ENCODE results near the gene NRP1.

NRP1 gene

DNA sequence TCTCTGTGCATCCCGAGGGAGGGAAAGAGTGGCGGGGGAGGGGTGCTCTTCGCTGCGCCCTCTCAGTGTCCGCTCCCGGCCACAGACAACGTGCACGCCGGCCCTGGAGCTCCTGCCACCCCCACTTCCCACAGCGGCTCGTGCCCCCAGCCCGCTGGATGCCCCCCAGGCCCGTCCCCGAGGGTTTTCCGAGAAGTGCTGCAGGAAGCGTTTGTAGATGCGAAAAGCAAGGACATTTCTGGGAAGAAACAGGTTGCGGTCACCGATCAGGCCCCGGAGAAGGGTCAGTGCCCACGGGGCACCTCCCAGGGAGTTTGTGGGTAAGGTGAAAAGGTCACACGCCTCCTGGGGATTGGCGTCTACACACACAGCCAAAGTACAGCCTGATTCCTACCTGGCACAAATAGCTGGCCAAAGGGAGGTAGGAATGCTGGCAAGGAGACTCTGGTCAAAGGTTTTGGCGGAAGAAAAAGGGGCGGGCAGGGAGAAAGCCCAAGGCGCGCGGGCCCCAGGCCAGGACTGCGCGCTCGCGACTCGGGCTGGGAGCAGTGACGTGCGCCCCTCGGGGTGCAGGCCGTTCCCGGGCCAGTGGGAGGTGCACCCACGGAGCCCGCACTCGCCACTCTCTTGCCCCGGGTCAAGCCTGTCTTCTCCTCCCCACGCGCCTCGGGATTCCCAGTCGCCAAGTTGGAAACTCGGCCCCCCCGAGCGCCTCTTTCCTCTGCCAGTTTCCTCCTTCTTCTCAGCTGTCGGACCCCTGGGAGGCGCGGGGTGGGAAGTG lies 1.5 kb upstream of the NRP1 start:
- H3K27me3 Mint-ChIP-seq: peaks cover 34% of the 10 kb centered on the region
- peaks cover 21% of the 10 kb centered on the region for H3K4me1 Mint-ChIP-seq (ENCODE audit: low read depth)
- H3K4me3 Mint-ChIP-seq: peak overlapping the region; percentile 69
- H3K9me3 Mint-ChIP-seq (ENCODE audit: low read depth): no peaks in the 10 kb centered on the region
- no peak overlapping the region for H3K27ac Mint-ChIP-seq
- H3K36me3 Mint-ChIP-seq: no peaks in the 10 kb centered on the region

DNA sequence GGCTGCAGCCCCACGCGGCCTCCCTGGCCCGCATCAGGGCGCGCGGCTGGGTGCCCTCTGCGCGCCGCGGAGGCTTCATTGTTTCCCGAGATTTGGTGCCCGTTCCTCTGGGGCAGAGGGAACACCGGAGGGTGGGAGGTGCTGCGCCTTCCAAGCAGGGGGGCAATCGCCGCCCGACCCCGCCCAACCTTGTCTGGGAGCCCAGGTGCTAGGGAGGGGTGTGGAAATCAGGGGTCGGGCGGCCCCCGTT lies 1.0 kb upstream of the NRP1 start:
- Mint-ChIP-seq H3K27me3 (peaks cover 36% of the 10 kb centered on the region), H3K9me3 (ENCODE audit: low read depth) (no peaks in the 10 kb centered on the region), H3K4me3 (no peak overlapping the region), H3K27ac (no peak overlapping the region), H3K4me1 (ENCODE audit: low read depth) (peaks cover 24% of the 10 kb centered on the region), H3K36me3 (no peaks in the 10 kb centered on the region)

DNA sequence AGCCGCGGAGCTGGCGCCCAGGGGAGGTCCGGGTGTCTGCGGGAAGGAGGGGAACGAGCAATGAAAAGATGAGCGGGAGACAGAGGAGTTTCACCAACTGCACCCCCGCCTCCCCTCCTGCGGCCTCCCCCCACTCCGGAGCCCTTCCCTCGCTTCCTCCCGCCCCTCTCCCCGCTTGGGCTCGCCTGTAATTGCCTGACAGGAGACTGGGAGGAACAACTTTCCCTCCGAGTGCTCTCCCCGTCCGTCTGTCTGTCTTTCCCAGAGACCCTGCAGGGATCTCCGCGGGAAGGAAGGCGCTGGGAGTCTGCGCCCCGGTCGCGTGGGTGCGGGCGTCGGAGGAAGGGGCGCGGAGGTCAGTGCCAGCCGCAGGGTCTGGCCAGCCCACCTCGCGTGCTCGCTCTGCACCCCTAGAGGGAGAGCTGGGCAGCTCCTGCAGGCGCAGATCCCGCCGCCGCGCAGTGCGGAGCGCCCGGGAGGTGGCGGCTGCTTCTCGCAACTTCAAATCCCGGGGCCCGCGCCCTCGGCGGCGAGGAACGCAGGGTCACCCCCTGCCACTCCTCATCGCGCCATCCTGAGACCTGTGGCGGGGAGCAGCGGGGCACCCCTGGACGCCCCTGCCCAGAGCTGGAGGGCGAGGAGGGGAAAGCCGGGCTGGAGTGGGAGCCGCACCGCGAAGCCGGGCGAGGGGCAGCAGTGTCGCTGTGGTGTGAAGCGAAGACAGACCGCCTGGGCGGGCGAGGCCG lies 511 bp upstream of the NRP1 start:
- peaks cover 24% of the 10 kb centered on the region for H3K4me1 Mint-ChIP-seq (ENCODE audit: low read depth)
- no peaks in the 10 kb centered on the region for H3K36me3 Mint-ChIP-seq
- H3K4me3 Mint-ChIP-seq: peak overlapping the region; percentile 68
- H3K27ac Mint-ChIP-seq: no peak overlapping the region
- H3K27me3 Mint-ChIP-seq: peaks cover 41% of the 10 kb centered on the region
- H3K9me3 Mint-ChIP-seq (ENCODE audit: low read depth): no peaks in the 10 kb centered on the region

DNA sequence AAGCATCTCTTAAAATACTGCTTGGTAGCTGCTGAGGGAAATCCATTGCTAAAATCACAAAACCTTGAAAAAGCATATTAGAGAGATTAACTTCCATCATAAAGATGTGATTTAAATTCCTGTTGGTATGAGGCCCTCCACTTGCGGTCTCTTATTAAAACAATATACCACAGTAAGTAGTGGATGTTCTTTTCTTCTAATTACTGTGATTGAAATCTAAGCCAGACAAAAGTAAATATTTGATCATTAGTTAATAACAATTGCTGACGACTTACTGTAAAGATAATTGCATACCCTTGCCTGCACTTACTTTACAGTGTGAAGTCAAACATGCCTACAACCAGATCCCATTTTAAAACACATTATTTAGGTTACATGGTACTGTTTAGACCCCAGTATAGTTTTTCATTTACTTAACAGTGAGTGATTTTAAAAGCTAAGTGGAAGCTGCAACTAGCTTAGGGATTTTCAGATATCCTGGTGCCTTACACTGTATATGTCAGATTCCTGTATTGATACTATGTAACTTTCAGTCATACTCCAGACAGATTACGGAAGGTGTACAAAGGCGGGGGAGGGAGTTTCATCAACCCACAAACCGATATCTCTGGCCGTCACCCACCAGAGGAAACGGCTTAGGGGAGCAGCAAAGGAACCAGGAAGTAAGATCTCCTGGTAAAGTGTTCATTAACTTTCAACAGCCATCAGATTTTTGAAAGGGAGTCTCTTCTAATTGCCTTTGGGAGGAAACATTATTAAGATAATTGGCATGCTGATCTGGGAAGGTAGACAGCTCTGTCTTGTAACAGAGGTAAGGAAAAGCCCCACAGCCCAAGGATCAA lies 986 bp downstream of the NRP1 start:
- Mint-ChIP-seq H3K4me3 (peak overlapping the region; percentile 87), H3K36me3 (no peaks in the 10 kb centered on the region), H3K27ac (peak overlapping the region; percentile 69), H3K9me3 (ENCODE audit: low read depth) (no peaks in the 10 kb centered on the region), H3K27me3 (peaks cover 39% of the 10 kb centered on the region), H3K4me1 (ENCODE audit: low read depth) (peaks cover 24% of the 10 kb centered on the region)

DNA sequence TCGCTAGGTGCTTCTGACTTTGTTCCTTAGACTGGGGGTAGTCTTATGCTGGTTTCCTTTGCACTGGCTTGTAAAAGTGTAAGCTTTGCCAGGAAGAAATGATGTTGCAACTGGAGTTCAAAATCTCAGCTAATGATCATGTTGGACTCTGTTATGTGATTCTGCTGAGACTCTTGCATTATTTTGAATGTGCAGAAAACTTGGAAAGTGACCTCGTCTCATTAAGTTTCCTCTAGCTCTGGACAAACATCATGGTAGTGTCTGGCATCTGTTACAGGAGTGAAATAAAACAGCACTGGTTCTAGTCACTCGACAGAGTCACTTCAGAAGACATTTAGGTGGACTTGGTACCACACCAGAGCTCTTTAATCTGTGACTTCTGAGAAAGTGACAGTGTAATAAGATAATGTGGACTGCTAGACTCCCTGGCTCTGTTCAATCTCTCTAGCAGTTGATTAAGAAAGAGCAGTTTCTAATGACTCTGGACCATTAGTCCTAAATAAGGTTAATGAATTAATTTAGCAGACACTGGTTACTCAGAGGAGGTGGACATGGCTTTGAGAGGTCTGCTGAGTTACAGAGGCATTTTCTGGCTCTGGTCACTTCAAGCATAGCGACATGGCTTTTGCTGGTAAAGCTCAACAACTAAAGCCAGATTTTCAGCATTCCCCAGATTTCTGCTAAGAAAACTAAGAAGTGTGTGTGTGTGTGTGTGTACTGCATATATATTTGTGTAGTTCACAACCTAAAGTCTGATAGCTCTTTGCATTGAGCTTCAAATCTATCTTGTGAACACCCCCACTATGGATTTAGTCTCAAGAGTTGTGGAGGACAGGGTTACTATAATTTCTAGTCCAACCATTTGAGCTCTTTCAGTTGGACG lies 2.0 kb downstream of the NRP1 start:
- Mint-ChIP-seq H3K36me3 (no peaks in the 10 kb centered on the region), H3K4me3 (peak overlapping the region; percentile 87), H3K9me3 (ENCODE audit: low read depth) (no peaks in the 10 kb centered on the region), H3K4me1 (ENCODE audit: low read depth) (peaks cover 24% of the 10 kb centered on the region), H3K27ac (no peak overlapping the region), H3K27me3 (peaks cover 39% of the 10 kb centered on the region)

DNA sequence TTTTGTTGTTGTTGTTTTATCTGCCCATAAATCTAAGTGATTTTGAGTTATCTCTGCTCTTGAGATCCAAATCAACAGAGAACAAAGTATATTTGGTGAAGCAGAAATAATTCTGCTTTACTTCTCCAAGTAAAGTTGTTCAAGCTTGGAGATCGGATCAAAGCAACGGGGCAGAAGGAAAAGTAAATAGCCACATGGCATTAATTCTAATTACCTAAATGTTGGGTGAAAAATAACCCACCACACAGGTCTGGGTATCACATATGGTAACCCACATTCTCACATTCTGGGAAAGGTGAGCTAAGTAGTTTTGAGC lies 3.1 kb downstream of the NRP1 start:
- Mint-ChIP-seq H3K4me1 (ENCODE audit: low read depth) (peaks cover 19% of the 10 kb centered on the region), H3K4me3 (no peak overlapping the region)

DNA sequence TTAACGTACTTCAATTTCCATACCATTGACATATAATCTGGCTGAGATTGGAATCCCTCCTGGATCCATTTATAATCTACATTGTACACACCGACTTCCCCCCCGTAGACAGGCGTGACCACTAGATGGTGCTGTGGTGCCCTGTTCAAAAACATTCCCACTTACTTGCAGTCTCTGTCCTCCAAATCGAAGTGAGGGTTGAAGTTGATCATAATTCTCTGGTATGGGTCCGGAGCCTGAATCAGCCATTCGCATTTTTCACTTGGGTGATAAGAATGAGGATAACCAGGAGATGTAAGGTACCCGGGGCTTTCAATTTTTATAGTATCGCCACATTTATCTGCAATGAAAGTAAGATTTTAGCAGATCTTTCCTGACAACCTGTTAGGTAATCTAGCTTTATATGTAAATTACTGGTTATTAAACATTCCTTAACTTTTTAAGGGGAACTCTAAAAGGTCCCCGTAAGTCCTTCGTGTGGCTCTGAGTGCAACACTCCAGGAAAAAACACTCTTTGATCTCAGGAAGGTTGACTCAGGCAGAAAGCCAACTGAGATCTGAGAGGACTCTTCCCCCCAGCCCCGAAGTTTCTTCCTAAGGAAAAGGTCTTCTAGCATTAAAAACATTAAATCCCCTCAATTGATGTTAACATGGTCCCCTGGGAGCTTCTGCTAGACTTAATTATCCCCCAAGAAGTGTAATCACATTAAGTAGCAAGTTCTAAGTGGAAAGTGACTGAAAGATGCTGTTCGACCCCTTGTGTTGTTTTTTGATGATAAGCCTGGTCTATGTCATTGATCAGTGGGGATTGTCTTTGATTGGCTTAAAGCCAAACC lies 3.7 kb downstream of the NRP1 start:
- Mint-ChIP-seq H3K4me3 (peak overlapping the region; percentile 38), H3K4me1 (ENCODE audit: low read depth) (peaks cover 17% of the 10 kb centered on the region), H3K36me3 (no peaks in the 10 kb centered on the region), H3K9me3 (ENCODE audit: low read depth) (no peaks in the 10 kb centered on the region), H3K27me3 (peaks cover 35% of the 10 kb centered on the region), H3K27ac (no peak overlapping the region)

More for the DNA sequence above, 3.1 kb downstream of the NRP1 start:
- no peaks in the 10 kb centered on the region for H3K36me3 Mint-ChIP-seq
- peaks cover 35% of the 10 kb centered on the region for H3K27me3 Mint-ChIP-seq
- H3K9me3 Mint-ChIP-seq (ENCODE audit: low read depth): no peaks in the 10 kb centered on the region
- H3K27ac Mint-ChIP-seq: no peak overlapping the region

DNA sequence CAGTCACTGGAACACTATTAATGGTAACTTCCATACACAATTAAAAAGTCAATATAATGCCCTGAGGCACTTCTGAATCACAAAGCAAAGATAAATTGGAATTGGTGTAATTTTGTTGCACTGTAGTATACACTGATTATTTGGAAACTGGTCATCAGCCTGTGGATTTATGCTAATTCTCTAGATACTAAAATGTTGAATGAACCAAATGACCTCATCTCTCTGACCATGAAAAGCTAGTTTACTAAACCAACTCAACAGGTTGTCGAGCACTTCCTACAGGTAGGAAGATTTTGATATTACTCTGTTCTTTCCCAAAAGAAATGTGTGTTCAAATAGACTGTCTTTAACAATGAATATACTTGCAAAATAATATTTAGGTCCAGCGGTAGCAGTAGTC lies 5.3 kb downstream of the NRP1 start:
- no peaks in the 10 kb centered on the region for H3K36me3 Mint-ChIP-seq
- H3K9me3 Mint-ChIP-seq (ENCODE audit: low read depth): no peaks in the 10 kb centered on the region
- peaks cover 35% of the 10 kb centered on the region for H3K27me3 Mint-ChIP-seq
- no peak overlapping the region for H3K27ac Mint-ChIP-seq
- peaks cover 17% of the 10 kb centered on the region for H3K4me1 Mint-ChIP-seq (ENCODE audit: low read depth)
- H3K4me3 Mint-ChIP-seq: no peak overlapping the region

DNA sequence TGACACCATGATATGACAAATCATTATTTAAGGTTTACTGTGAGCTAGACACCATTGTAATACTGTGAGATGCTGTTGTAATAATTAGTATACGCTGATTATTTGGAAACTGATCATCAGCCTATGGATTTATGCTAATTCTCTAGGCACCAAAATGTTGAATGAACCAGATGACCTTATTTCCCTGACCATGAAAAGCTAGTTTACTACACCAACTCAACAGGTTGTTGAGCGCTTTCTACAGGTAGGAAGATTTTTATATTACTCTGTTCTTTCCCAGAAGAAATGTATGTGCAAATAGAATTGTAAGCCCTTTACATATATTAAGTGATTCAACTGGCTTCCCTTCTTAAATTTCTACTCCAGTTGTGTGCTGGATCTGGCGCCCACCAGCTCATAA lies 6.2 kb downstream of the NRP1 start:
- H3K9me3 Mint-ChIP-seq (ENCODE audit: low read depth): no peaks in the 10 kb centered on the region
- no peak overlapping the region for H3K4me3 Mint-ChIP-seq
- H3K4me1 Mint-ChIP-seq (ENCODE audit: low read depth): peaks cover 10% of the 10 kb centered on the region
- no peaks in the 10 kb centered on the region for H3K36me3 Mint-ChIP-seq
- peaks cover 30% of the 10 kb centered on the region for H3K27me3 Mint-ChIP-seq
- no peak overlapping the region for H3K27ac Mint-ChIP-seq

DNA sequence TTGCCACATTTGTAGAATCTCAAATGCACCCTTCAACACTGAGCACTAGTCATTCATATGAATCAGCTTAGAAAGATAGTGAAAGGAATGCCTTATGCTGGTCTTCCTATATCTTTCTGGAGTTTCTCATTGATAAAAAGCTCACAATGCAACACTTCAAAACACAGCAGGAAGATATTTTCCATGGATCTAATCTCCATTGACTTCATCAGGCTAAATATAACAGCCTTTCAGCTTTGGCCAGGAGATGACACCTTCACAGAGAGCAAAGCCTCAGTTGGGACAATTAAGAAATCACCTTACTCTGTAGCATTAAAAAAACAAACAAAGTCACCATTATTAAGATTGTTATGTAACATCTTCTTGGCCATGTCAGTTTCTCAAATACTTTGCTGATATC lies 6.7 kb downstream of the NRP1 start:
- Mint-ChIP-seq H3K27me3 (peaks cover 26% of the 10 kb centered on the region), H3K27ac (no peak overlapping the region), H3K4me3 (no peak overlapping the region), H3K4me1 (ENCODE audit: low read depth) (peaks cover 9% of the 10 kb centered on the region), H3K36me3 (no peaks in the 10 kb centered on the region), H3K9me3 (ENCODE audit: low read depth) (no peaks in the 10 kb centered on the region)

DNA sequence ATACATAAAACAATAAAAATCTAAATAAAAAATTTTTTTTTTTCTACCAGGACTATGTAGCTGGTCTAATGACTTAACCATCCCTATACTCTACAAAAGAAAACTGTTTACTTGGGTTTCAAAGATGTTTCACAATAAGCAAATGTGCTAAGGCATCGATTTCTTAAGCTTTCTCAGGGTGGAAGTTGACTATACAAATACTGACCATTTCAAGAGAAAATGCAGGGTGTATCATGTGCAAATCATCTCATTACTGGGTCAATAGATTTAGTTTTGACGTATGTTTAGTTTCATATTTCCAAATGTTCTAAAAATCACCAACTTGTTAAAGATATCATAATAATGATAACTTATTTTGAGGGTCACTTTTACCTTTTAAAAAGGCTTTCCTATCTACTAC lies 7.5 kb downstream of the NRP1 start:
- Mint-ChIP-seq H3K36me3 (no peaks in the 10 kb centered on the region), H3K9me3 (ENCODE audit: low read depth) (no peaks in the 10 kb centered on the region), H3K27me3 (peaks cover 20% of the 10 kb centered on the region), H3K4me1 (ENCODE audit: low read depth) (peaks cover 9% of the 10 kb centered on the region), H3K27ac (no peak overlapping the region), H3K4me3 (no peak overlapping the region)

DNA sequence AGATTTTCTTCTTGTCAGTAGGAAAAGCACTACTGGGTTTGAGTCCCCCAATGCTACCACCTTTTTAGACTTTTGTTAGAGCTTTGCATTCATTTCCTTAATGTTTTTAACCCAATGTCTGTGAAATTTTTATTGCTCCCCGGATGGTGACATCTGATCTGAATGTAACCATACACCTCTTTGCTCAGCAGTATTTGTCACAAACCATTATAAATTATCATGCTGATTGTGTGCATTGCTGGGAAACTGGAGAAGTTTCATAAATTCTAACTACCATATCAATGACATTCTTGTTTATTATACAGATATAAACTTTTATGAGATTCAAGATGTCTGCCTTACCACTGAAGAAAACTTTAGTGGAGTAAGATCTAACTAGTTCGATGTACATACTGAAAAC lies 8.5 kb downstream of the NRP1 start:
- H3K27me3 Mint-ChIP-seq: peaks cover 15% of the 10 kb centered on the region
- no peak overlapping the region for H3K27ac Mint-ChIP-seq
- no peak overlapping the region for H3K4me3 Mint-ChIP-seq
- H3K9me3 Mint-ChIP-seq (ENCODE audit: low read depth): no peaks in the 10 kb centered on the region
- peaks cover 5% of the 10 kb centered on the region for H3K4me1 Mint-ChIP-seq (ENCODE audit: low read depth)
- H3K36me3 Mint-ChIP-seq: no peaks in the 10 kb centered on the region

DNA sequence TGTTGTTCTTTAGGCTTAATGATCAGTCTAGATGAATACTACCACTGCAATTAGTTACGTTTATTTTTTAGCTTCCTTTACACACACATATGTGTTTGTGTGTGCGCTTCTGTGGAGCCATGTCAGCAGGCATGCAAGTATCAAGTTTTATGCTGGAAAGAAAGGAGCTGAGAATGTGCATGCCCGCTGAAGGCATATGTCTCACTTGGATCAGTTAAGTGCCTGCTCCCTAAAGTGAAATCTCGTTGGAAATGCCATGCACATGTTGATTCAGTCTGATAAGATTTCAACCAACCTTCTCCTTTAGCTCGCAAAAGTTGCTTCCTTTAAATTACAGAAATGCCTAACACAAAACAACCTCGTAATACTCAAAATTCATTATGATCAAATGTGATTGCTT lies 10.7 kb downstream of the NRP1 start:
- no peaks in the 10 kb centered on the region for H3K9me3 Mint-ChIP-seq (ENCODE audit: low read depth)
- H3K4me3 Mint-ChIP-seq: no peak overlapping the region
- H3K36me3 Mint-ChIP-seq: no peaks in the 10 kb centered on the region
- H3K27me3 Mint-ChIP-seq: peaks cover 9% of the 10 kb centered on the region
- H3K27ac Mint-ChIP-seq: no peak overlapping the region
- no peaks in the 10 kb centered on the region for H3K4me1 Mint-ChIP-seq (ENCODE audit: low read depth)

DNA sequence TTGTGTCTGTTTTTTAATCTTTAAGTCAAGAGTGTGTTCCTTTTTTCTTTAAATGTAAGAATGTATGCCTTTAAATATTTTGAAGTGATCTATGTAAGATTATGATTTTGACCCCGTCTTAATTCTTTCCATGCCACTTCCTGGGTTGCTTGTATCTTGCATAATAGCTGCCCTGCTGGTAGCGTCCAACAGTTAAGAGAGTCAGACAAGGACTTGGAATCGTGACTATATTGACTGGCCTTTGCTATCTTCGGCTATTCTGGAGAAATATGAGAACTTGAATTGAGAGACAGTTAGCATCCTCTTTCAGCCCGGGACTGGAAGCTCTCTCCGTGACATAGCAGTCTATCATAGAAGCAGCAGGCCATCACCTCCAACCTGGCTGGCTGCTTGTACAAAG lies 13.0 kb downstream of the NRP1 start:
- H3K4me3 Mint-ChIP-seq: no peak overlapping the region
- peaks cover 3% of the 10 kb centered on the region for H3K27me3 Mint-ChIP-seq
- no peaks in the 10 kb centered on the region for H3K4me1 Mint-ChIP-seq (ENCODE audit: low read depth)
- H3K36me3 Mint-ChIP-seq: no peaks in the 10 kb centered on the region
- peak overlapping the region; percentile 17 for H3K27ac Mint-ChIP-seq
- H3K9me3 Mint-ChIP-seq (ENCODE audit: low read depth): no peaks in the 10 kb centered on the region
